ENCODE measurements around the gene CABP5.

DNA sequence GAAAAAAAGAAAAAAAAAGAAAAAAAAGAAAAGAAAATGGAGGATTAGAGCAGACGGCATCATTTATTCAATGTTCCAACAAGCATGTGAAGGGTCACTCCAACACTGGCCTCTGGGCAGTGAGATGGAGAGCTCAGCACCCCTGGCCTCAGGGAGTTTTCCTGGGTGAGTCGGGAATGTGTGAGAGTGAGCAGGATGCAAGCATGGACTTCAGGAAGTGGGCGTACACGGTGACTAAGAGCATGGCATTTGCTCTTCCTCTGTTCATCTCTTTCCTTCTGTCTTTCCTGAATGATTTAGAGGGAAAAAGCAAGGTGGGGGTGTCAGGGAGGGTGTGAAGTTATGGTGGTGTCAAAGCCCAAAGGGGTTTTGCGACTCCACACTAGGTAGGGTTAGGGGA, 682 bp upstream of the CABP5 start:
- no peak for TF ChIP-seq GATA2 (IDR thresholded peaks at IDR 0.05; ENCODE audit: low read depth, low read length)
- TF ChIP-seq GATA3 (IDR thresholded peaks at IDR 0.05; ENCODE audit: low read depth, low read length) = no peak
